PC-9 (cell line): ENCODE measurements around the gene GSE1. TPM values are rescaled to one million over a fixed set of nuclear protein-coding genes. Genes with fewer than 3 reads are reported as not detected.

ENCODE experiments used
- BruUV-seq: library from RNA; stranded (reverse); fragments of 400-500 nt; replicated peaks from 2 replicates; lab custom pipeline; 2021; lab: Mats Ljungman, UMichigan
- CTCF ChIA-PET: fragments of 300-600 bp; sonication (Branson Sonifier 250); formaldehyde crosslinking; loops from one replicate; lab custom pipeline; 2022; ENCODE audit warnings: antibody characterized with exemption; lab: Charles Lee
- POLR2A ChIA-PET: fragments of 300-600 bp; sonication (Branson Sonifier 250); formaldehyde crosslinking; loops from one replicate; lab custom pipeline; 2022; ENCODE audit warnings: antibody characterized with exemption; ENCODE audit not compliant: unreplicated experiment; lab: Charles Lee
- DNase-seq, 2 experiments: peaks; one replicate each; pipeline versions ENCODE4 v3.0.0 to v3.0.0-alpha.2; 2015 to 2022; ENCODE audit warnings: mixed read lengths in 1 of 2
- H2AFZ ChIP-seq: fragments of 200-600 bp; sonication (generic); 2 replicates; pipeline ENCODE4 v1.8.1; 2017; ENCODE audit warnings: antibody characterized with exemption
- H3F3A ChIP-seq: fragments of 200-600 bp; sonication (generic); 2 replicates; pipeline ENCODE4 v1.8.1; 2017; ENCODE audit warnings: antibody characterized with exemption, mild to moderate bottlenecking, low read depth; ENCODE audit not compliant: insufficient read depth
- H3K27ac ChIP-seq: fragments of 200-600 bp; sonication (generic); 2 replicates; pipeline ENCODE4 v1.6.1; 2016; ENCODE audit warnings: mixed run types
- H3K27me3 ChIP-seq: fragments of 200-600 bp; sonication (generic); 2 replicates; pipeline ENCODE4 v1.6.1; 2016; ENCODE audit warnings: low read depth, mixed run types; ENCODE audit not compliant: insufficient read depth
- H3K36me3 ChIP-seq: fragments of 200-600 bp; sonication (generic); 2 replicates; pipeline ENCODE4 v1.6.1; 2016; ENCODE audit warnings: low read depth, mixed run types
- H3K4me1 ChIP-seq: fragments of 200-600 bp; sonication (generic); replicated peaks from 2 replicates; pipeline ENCODE4 v1.6.1; 2016; ENCODE audit warnings: mixed run types; ENCODE audit not compliant: insufficient read depth
- H3K4me2 ChIP-seq: fragments of 200-600 bp; sonication (generic); 2 replicates; pipeline ENCODE4 v1.6.1; 2017; ENCODE audit warnings: mixed run types
- H3K4me3 ChIP-seq: fragments of 200-600 bp; sonication (generic); 2 replicates; pipeline ENCODE4 v1.6.1; 2016; ENCODE audit warnings: mixed run types
- H3K79me2 ChIP-seq: fragments of 200-600 bp; sonication (generic); 2 replicates; pipeline ENCODE4 v1.6.1; 2017; ENCODE audit warnings: low read depth, mixed run types
- H3K9me2 ChIP-seq: fragments of 200-600 bp; sonication (generic); 2 replicates; pipeline ENCODE4 v1.8.1; 2017; ENCODE audit warnings: mild to moderate bottlenecking; ENCODE audit not compliant: insufficient read depth
- H3K9me3 ChIP-seq: fragments of 200-600 bp; sonication (generic); 2 replicates; pipeline ENCODE4 v1.8.1; 2016; ENCODE audit warnings: low read depth; ENCODE audit not compliant: insufficient read depth
- H4K20me1 ChIP-seq: fragments of 200-600 bp; sonication (generic); 2 replicates; pipeline ENCODE4 v1.8.1; 2017; ENCODE audit not compliant: insufficient read depth
- CTCF ChIP-seq: fragments of 200-600 bp; sonication (generic); conservative IDR thresholded peaks from 2 replicates; pipeline ENCODE4 v1.6.1; 2017; ENCODE audit warnings: mixed run types, antibody characterized with exemption, mild to moderate bottlenecking, moderate library complexity
- EZH2 ChIP-seq: fragments of 200-600 bp; sonication (generic); IDR thresholded peaks from 2 replicates; pipeline ENCODE4 v1.8.0; 2017; ENCODE audit warnings: antibody characterized with exemption, low read depth
- intact Hi-C: fragments of 100-400 bp; cut with micrococcal nuclease; formaldehyde crosslinking; loops from one replicate; pipeline ENCODE4 v1.10.0; 2022; ENCODE audit not compliant: unreplicated experiment
- total RNA-seq: library from RNA; stranded (reverse); gene quantifications from 2 replicates; pipeline ENCODE4 v1.2.3, GENCODE V29; 2021

The GSE1 gene
- total RNA-seq, 1 experiment from 2014 or later: 83.5 TPM

GRCh38 chr16:85571813-85572619, 41.1 kb upstream of the GSE1 start:
- ChIA-PET CTCF (no interaction called here), POLR2A (no interaction called here)
- Histone ChIP-seq H3K9me3 (no peaks in the 10 kb centered on the region), H3K4me2 (no peak overlapping the region), H3K36me3 (no peaks in the 10 kb centered on the region), H3K4me3 (no peak overlapping the region), H3K9me2 (no peaks in the 10 kb centered on the region), H3K79me2 (peaks cover 90% of the 10 kb centered on the region), H3F3A (peaks cover 38% of the 10 kb centered on the region), H3K4me1 (peaks cover 28% of the 10 kb centered on the region), H3K27ac (no peak overlapping the region), H2AFZ (no peak overlapping the region), H3K27me3 (no peaks in the 10 kb centered on the region), H4K20me1 (peaks cover 90% of the 10 kb centered on the region)
- no peak for DNase-seq
- no TSS peak for BruUV-seq
- TF ChIP-seq EZH2 (no peak), CTCF (no peak)
- intact Hi-C loops: no loop called here

GRCh38 chr16:85573045-85573695, 40.0 kb upstream of the GSE1 start:
- Histone ChIP-seq H4K20me1 (peaks cover 92% of the 10 kb centered on the region), H3K27ac (no peak overlapping the region), H3K9me2 (no peaks in the 10 kb centered on the region), H3K36me3 (no peaks in the 10 kb centered on the region), H3F3A (peaks cover 38% of the 10 kb centered on the region), H3K79me2 (peaks cover 88% of the 10 kb centered on the region), H2AFZ (no peak overlapping the region), H3K9me3 (no peaks in the 10 kb centered on the region), H3K4me2 (no peak overlapping the region), H3K4me3 (no peak overlapping the region), H3K4me1 (peaks cover 28% of the 10 kb centered on the region), H3K27me3 (no peaks in the 10 kb centered on the region)
- BruUV-seq: no TSS peak
- TF ChIP-seq EZH2 (no peak), CTCF (no peak)
- ChIA-PET CTCF (no interaction called here), POLR2A (no interaction called here)
- DNase-seq: no peak
- intact Hi-C loops: no loop called here

DNA sequence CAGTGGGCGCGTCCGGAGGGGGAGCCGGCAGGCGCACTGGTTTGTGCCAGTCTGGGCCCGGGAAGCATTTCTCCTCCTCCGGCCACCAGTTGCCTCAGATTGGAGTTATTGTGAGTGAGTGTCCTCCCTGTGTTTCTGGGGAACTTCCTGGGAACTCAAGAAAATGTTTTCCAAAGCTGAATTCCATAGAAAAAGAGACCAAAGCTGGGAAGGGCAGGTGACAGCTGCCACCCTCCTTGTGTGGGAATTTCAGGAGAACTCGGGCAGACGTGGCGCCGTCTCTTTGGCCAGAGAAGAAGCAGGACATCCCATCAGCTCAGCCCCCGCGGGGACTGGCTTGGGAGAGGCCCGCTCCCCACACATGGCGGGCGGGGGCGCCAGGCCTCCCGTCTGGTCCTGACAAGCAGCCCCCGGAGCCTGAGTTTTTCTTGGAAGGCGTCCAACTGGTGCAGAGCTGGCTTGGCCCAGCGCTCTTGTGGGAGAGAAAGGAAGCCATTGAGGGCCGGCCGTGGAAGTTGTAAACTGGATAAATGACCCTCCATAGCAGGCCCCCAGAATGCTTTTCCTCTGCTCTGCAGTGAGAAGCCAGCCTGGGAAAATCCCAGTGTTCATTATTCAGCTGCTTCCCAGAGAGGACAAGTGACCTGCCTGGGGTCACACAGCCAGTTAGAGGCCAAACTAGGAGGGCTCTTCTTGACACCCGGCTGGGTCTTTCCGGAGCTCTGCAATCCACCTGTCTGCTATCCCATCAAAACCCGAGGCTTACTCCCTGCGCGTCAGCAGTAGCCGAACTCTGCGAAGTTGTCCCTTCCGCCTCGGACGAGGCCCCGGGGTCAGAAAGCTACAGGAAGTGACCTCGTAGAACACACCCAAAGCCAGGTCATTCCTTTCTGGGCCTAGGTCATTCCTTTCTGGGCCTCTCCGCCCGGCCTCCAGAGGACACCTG, 39.2 kb upstream of the GSE1 start:
- ChIA-PET CTCF (interaction anchor here (0.6 kb wide), 3 partner anchors 10 to 59 kb away, joined by 3 to 6 read pairs (median 3); no protein-coding TSS in a partner anchor), POLR2A (no interaction called here)
- Histone ChIP-seq H3K27ac (no peak overlapping the region), H3K9me3 (no peaks in the 10 kb centered on the region), H3K4me2 (no peak overlapping the region), H2AFZ (no peak overlapping the region), H3K27me3 (no peaks in the 10 kb centered on the region), H4K20me1 (peaks cover 92% of the 10 kb centered on the region), H3F3A (peaks cover 36% of the 10 kb centered on the region), H3K36me3 (no peaks in the 10 kb centered on the region), H3K4me3 (no peak overlapping the region), H3K79me2 (peaks cover 87% of the 10 kb centered on the region), H3K9me2 (no peaks in the 10 kb centered on the region), H3K4me1 (peaks cover 22% of the 10 kb centered on the region)
- no peak for DNase-seq
- intact Hi-C loops: no loop called here
- BruUV-seq: no TSS peak
- TF ChIP-seq EZH2 (no peak), CTCF (no peak)
